Activated CD4-positive, alpha-beta T cell treated with anti-CD3 and anti-CD28 coated beads, Interleukin-2, Interleukin-6, amounts not matched to agents 100 ng/mL and 50 ng/mL, durations not matched to agents 16 hours and 8 hours (primary cell): ENCODE results near the gene ZP1.

ENCODE experiments used
- DNase-seq: peaks from one replicate; pipeline ENCODE4 v3.0.0-alpha.2; 2020

The ZP1 gene

GRCh38 chr11:60862171-60862570 is 5.2 kb upstream of the ZP1 start:
- DNase-seq: no peak

- DNase-seq: no peak
These were observed 3.5 kb upstream of the ZP1 start for GRCh38 chr11:60863550-60864521.

GRCh38 chr11:60864856-60865513 is 2.4 kb upstream of the ZP1 start:
- DNase-seq: no peak

- DNase-seq: no peak
These were observed 734 bp downstream of the ZP1 start for GRCh38 chr11:60867871-60868681.

- DNase-seq: no peak
These were observed 1.5 kb downstream of the ZP1 start for GRCh38 chr11:60868682-60869450.

GRCh38 chr11:60869451-60869825 is 2.1 kb downstream of the ZP1 start:
- no peak for DNase-seq

GRCh38 chr11:60870276-60870675 is 2.9 kb downstream of the ZP1 start:
- DNase-seq: no peak

- DNase-seq: no peak
These were observed 3.5 kb downstream of the ZP1 start for GRCh38 chr11:60870733-60871377.

GRCh38 chr11:60871378-60872061 is 4.2 kb downstream of the ZP1 start:
- DNase-seq: no peak

- DNase-seq: no peak
These were observed 5.0 kb downstream of the ZP1 start for GRCh38 chr11:60872124-60872960.

- DNase-seq: no peak
These were observed 5.7 kb downstream of the ZP1 start for GRCh38 chr11:60872961-60873524.

GRCh38 chr11:60873533-60873932 is 6.2 kb downstream of the ZP1 start:
- DNase-seq: no peak

GRCh38 chr11:60874421-60875365 is 7.4 kb downstream of the ZP1 start:
- no peak for DNase-seq

- DNase-seq: no peak
These were observed 8.2 kb downstream of the ZP1 start for GRCh38 chr11:60875366-60876167.

GRCh38 chr11:60876168-60876485 is 8.8 kb downstream of the ZP1 start:
- no peak for DNase-seq

- DNase-seq: no peak
These were observed 11.1 kb downstream of the ZP1 start for GRCh38 chr11:60878245-60879101.

- no peak for DNase-seq
These were observed 11.8 kb downstream of the ZP1 start for GRCh38 chr11:60879104-60879503.
